ENCODE measurements around the gene ANAPC7. TPM values are rescaled to one million over a fixed set of nuclear protein-coding genes. Genes with fewer than 3 reads are reported as not detected.
A peak's percentile ranks its signal among the peaks of the same experiment; 100 is the strongest.
"Not testable (repeated sequence)": the region's sequence is repeated elsewhere in the genome, so short reads cannot be mapped to it uniquely, and the experiment has no call there.

The ANAPC7 gene
- total and polyA plus RNA-seq, 9 donors: 23.6 to 66.7 (median 41.7) TPM

GRCh38 chr12:110444455-110444854 lies 40.9 kb upstream of the ANAPC7 start:
- Histone ChIP-seq H3K27ac (no peak overlapping the region), H3K36me3 (no peaks in the 10 kb centered on the region), H3K9me3 (no peaks in the 10 kb centered on the region), H3K27me3 (no peaks in the 10 kb centered on the region), H3K4me3 (no peak overlapping the region), H3K4me1 (ENCODE audit: insufficient read depth) (peaks cover 4% of the 10 kb centered on the region)
- no peak for DNase-seq
- intact Hi-C loops (cut with DNase I): no loop called here
- 94 to 97% (median 95%) methylated on average over 3 of the region's 3 CpGs for WGBS, 3 donors
- TF ChIP-seq EP300 (IDR thresholded peaks at IDR 0.05) (no peak), CTCF (IDR thresholded peaks at IDR 0.05) (no peak), POLR2A (IDR thresholded peaks at IDR 0.05) (no peak)

GRCh38 chr12:110436231-110436630 lies 32.7 kb upstream of the ANAPC7 start:
- DNase-seq: no peak
- no peaks in the 10 kb centered on the region for H3K9me3 ChIP-seq
- no peaks in the 10 kb centered on the region for H3K36me3 ChIP-seq
- WGBS, 3 donors: 53 to 54% (median 54%) methylated on average over 2 of the region's 2 CpGs
- H3K27ac ChIP-seq: no peak overlapping the region
- H3K4me3 ChIP-seq: no peak overlapping the region
- H3K27me3 ChIP-seq: no peaks in the 10 kb centered on the region
- no peaks in the 10 kb centered on the region for H3K4me1 ChIP-seq (ENCODE audit: insufficient read depth)
- intact Hi-C loops (cut with DNase I): no loop called here
- TF ChIP-seq CTCF (IDR thresholded peaks at IDR 0.05): no peak
- no peak for TF ChIP-seq EP300 (IDR thresholded peaks at IDR 0.05)
- no peak for TF ChIP-seq POLR2A (IDR thresholded peaks at IDR 0.05)

- Histone ChIP-seq H3K4me3 (peak overlapping the region; percentile 51), H3K4me1 (ENCODE audit: insufficient read depth) (no peaks in the 10 kb centered on the region), H3K27me3 (no peaks in the 10 kb centered on the region), H3K9me3 (no peaks in the 10 kb centered on the region), H3K27ac (no peak overlapping the region), H3K36me3 (no peaks in the 10 kb centered on the region)
- intact Hi-C loops (cut with DNase I): loop anchor here in 3 of 4 donors (1.0 to 5.0 kb wide), 3 partner anchors 325 to 335 kb away; no protein-coding TSS in a partner anchor
- TF ChIP-seq POLR2A (IDR thresholded peaks at IDR 0.05) (no peak), EP300 (IDR thresholded peaks at IDR 0.05) (no peak), CTCF (IDR thresholded peaks at IDR 0.05) (no peak)
- WGBS, 3 donors: 76 to 80% (median 79%) methylated on average over 12 of the region's 12 CpGs
- peak in 2 of 5 donors; percentile 39 to 47 for DNase-seq
These were observed 28.6 kb upstream of the ANAPC7 start for GRCh38 chr12:110431957-110432587.

- H3K4me1 ChIP-seq (ENCODE audit: insufficient read depth): not testable (repeated sequence)
- intact Hi-C loops (cut with DNase I): loop anchor here in 2 of 4 donors (2.0 to 5.0 kb wide), 2 partner anchors 323 to 332 kb away; no protein-coding TSS in a partner anchor
These were observed 26.2 kb upstream of the ANAPC7 start for GRCh38 chr12:110429676-110430075.

GRCh38 chr12:110426406-110426805 lies 22.9 kb upstream of the ANAPC7 start:
- TF ChIP-seq EP300 (IDR thresholded peaks at IDR 0.05) (no peak), CTCF (IDR thresholded peaks at IDR 0.05) (no peak), POLR2A (IDR thresholded peaks at IDR 0.05) (no peak)
- Histone ChIP-seq H3K27me3 (no peaks in the 10 kb centered on the region), H3K27ac (no peak overlapping the region), H3K4me3 (no peak overlapping the region), H3K4me1 (ENCODE audit: insufficient read depth) (peaks cover 3% of the 10 kb centered on the region), H3K36me3 (no peaks in the 10 kb centered on the region), H3K9me3 (no peaks in the 10 kb centered on the region)
- intact Hi-C loops (cut with DNase I): no loop called here
- no peak for DNase-seq
- WGBS, 3 donors: 23 to 31% (median 31%) methylated on average over 3 of the region's 3 CpGs

More at GRCh38 chr12:110429676-110430075, 26.2 kb upstream of the ANAPC7 start:
- not testable (repeated sequence) for H3K27ac ChIP-seq, H3K4me3 ChIP-seq, H3K36me3 ChIP-seq, H3K27me3 ChIP-seq, H3K9me3 ChIP-seq, DNase-seq
- WGBS, 3 donors: 92 to 94% (median 94%) methylated on average over 15 of the region's 15 CpGs
